ENCODE measurements around the gene KRTAP5-8.
A peak's percentile ranks its signal among the peaks of the same experiment; 100 is the strongest.
"Not testable (repeated sequence)": the region's sequence is repeated elsewhere in the genome, so short reads cannot be mapped to it uniquely, and the experiment has no call there.

Gene KRTAP5-8

GRCh38 chr11:71537977-71538665 is at the start of gene KRTAP5-8:
TSS of gene KRTAP5-8 (plus strand) at chr11:71538025. CDS start at chr11:71538056, 31 bp downstream.
- DNase-seq (ENCODE audit: low read depth in 2 of 2) = not testable (repeated sequence)

GRCh38 chr11:71488681-71489270 is 49.0 kb upstream of the KRTAP5-8 start:
- DNase-seq (ENCODE audit: low read depth in 2 of 2) = no peak

- DNase-seq (ENCODE audit: low read depth in 2 of 2) = peak in 1 of 2 donors; percentile 7
Observed at GRCh38 chr11:71489311-71490043, 48.3 kb upstream of the KRTAP5-8 start.

GRCh38 chr11:71490044-71490730 is 47.6 kb upstream of the KRTAP5-8 start:
- no peak for DNase-seq (ENCODE audit: low read depth in 2 of 2)

GRCh38 chr11:71490731-71491390 is 47.0 kb upstream of the KRTAP5-8 start:
- no peak for DNase-seq (ENCODE audit: low read depth in 2 of 2)

- DNase-seq (ENCODE audit: low read depth in 2 of 2) = no peak
Observed at GRCh38 chr11:71491531-71491930, 46.3 kb upstream of the KRTAP5-8 start.

GRCh38 chr11:71491940-71492339 is 45.9 kb upstream of the KRTAP5-8 start:
- DNase-seq (ENCODE audit: low read depth in 2 of 2) = no peak

GRCh38 chr11:71495286-71496230 is 42.3 kb upstream of the KRTAP5-8 start:
- no peak for DNase-seq (ENCODE audit: low read depth in 2 of 2)

GRCh38 chr11:71496421-71496820 is 41.4 kb upstream of the KRTAP5-8 start:
- no peak for DNase-seq (ENCODE audit: low read depth in 2 of 2)

- DNase-seq (ENCODE audit: low read depth in 2 of 2) = no peak
Observed at GRCh38 chr11:71498091-71498490, 39.7 kb upstream of the KRTAP5-8 start.

- DNase-seq (ENCODE audit: low read depth in 2 of 2) = no peak
Observed at GRCh38 chr11:71499125-71499524, 38.7 kb upstream of the KRTAP5-8 start.

GRCh38 chr11:71499546-71499945 is 38.3 kb upstream of the KRTAP5-8 start:
- no peak for DNase-seq (ENCODE audit: low read depth in 2 of 2)

GRCh38 chr11:71500601-71501021 is 37.2 kb upstream of the KRTAP5-8 start:
- no peak for DNase-seq (ENCODE audit: low read depth in 2 of 2)

GRCh38 chr11:71501071-71501985 is 36.5 kb upstream of the KRTAP5-8 start:
- DNase-seq (ENCODE audit: low read depth in 2 of 2) = no peak

- DNase-seq (ENCODE audit: low read depth in 2 of 2) = no peak
Observed at GRCh38 chr11:71502026-71502425, 35.8 kb upstream of the KRTAP5-8 start.

- no peak for DNase-seq (ENCODE audit: low read depth in 2 of 2)
Observed at GRCh38 chr11:71502871-71503435, 34.9 kb upstream of the KRTAP5-8 start.

- no peak for DNase-seq (ENCODE audit: low read depth in 2 of 2)
Observed at GRCh38 chr11:71504531-71504930, 33.3 kb upstream of the KRTAP5-8 start.

- no peak for DNase-seq (ENCODE audit: low read depth in 2 of 2)
Observed at GRCh38 chr11:71505001-71505400, 32.8 kb upstream of the KRTAP5-8 start.

- DNase-seq (ENCODE audit: low read depth in 2 of 2) = no peak
Observed at GRCh38 chr11:71505781-71506180, 32.0 kb upstream of the KRTAP5-8 start.
